ENCODE results near the gene ARL15.

Gene ARL15

DNA sequence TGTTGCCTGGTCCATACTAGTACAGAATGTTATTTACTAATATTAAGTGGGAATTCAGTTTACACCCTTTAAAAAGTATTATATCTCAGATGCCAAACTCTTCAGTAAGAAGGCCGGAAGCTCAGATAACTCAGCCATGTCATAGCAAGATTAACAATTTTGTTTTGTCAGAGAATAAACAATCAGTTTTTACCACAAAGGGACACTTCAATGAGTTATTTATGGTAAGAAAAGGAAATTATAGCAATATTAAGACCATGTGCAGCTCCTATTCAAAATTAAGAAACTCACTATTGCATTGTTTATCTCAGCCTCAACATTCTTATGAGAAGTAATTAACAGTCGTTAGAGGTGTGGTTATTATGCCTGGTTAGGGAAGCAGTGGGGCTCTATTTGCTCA is 13.1 kb upstream of the ARL15 start:
- Histone ChIP-seq H3K9me3 (ENCODE audit: low read depth, low read length) (no peaks in the 10 kb centered on the region), H3K36me3 (ENCODE audit: insufficient read depth, low read length) (no peaks in the 10 kb centered on the region), H3K27ac (no peak overlapping the region), H3K9ac (ENCODE audit: insufficient read length) (no peak overlapping the region), H3K4me3 (no peak overlapping the region)
- no peak for DNase-seq (ENCODE audit: low read depth, low spot score)
- TF ChIP-seq EZH2 (IDR thresholded peaks at IDR 0.05) = no peak
- no peak for TF ChIP-seq POLR2AphosphoS5 (IDR thresholded peaks at IDR 0.05; ENCODE audit: borderline replicate concordance, low read depth, low read length)
- no peak for TF ChIP-seq FOXP2 (optimal IDR thresholded peaks at IDR 0.05; ENCODE audit: control extremely low read depth, extremely low read length, insufficient read depth)

DNA sequence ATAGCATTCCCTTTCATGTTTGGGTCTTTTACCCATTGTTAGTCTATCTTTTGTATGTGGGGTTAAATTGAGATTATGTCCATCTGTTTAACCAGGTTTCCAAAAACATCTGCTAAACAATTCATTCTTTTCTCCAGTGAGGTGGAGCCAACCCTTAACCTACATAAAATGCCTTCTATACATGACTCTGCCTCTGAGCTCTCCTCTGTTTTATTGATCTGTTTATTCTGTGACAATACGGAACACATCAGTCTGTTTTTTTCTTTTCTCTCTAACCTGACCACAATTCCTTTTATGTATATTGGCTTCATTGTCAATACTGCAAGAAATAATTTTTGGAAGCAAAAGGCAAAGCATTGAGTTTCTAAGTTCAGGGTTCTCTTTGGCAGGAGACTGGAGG is 9.9 kb upstream of the ARL15 start:
- no peaks in the 10 kb centered on the region for H3K9me3 ChIP-seq (ENCODE audit: low read depth, low read length)
- no peak overlapping the region for H3K27ac ChIP-seq
- DNase-seq (ENCODE audit: low read depth, low spot score) = no peak
- no peaks in the 10 kb centered on the region for H3K36me3 ChIP-seq (ENCODE audit: insufficient read depth, low read length)
- H3K9ac ChIP-seq (ENCODE audit: insufficient read length) = no peak overlapping the region
- H3K4me3 ChIP-seq = no peak overlapping the region
- TF ChIP-seq POLR2AphosphoS5 (IDR thresholded peaks at IDR 0.05; ENCODE audit: borderline replicate concordance, low read depth, low read length) (no peak), EZH2 (IDR thresholded peaks at IDR 0.05) (no peak), FOXP2 (optimal IDR thresholded peaks at IDR 0.05; ENCODE audit: control extremely low read depth, extremely low read length, insufficient read depth) (no peak)

DNA sequence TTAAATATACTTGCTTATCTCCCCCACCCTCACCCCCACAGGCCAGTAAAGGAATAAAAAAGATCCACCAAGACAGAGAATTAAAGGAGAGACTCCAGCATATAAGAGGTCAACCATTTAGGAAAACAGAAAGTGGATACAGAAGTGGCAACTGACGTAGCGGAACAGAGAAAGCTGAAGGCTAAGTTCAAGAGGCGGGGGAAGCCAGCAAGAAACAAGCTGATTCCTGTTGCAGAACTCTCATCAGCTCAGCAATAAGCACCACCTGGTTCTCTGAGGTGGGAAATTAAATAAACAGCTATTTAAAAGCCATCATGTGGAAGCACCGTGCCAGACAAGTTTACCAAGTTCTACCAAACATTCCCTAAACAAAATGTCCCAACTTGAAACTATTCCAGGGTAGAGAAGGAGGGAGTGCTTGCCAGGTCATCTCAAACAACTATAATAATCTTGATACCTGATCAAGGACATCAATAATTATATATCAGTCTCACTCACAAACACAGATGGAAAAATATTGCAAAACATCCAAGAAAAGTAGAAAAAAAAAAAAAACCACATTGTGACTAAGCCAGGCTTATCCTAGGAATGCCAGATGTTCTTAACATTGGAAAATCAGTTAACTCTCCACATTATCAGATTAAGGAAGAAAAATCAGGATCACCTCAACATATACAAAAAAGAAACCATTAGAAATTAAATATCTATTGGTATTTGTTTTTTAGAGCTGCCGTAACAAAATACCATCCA is 7.3 kb upstream of the ARL15 start:
- Histone ChIP-seq H3K9ac (ENCODE audit: insufficient read length) (no peak overlapping the region), H3K27ac (no peak overlapping the region), H3K4me3 (no peak overlapping the region), H3K9me3 (ENCODE audit: low read depth, low read length) (no peaks in the 10 kb centered on the region), H3K36me3 (ENCODE audit: insufficient read depth, low read length) (no peaks in the 10 kb centered on the region)
- DNase-seq (ENCODE audit: low read depth, low spot score) = no peak
- no peak for TF ChIP-seq EZH2 (IDR thresholded peaks at IDR 0.05)

DNA sequence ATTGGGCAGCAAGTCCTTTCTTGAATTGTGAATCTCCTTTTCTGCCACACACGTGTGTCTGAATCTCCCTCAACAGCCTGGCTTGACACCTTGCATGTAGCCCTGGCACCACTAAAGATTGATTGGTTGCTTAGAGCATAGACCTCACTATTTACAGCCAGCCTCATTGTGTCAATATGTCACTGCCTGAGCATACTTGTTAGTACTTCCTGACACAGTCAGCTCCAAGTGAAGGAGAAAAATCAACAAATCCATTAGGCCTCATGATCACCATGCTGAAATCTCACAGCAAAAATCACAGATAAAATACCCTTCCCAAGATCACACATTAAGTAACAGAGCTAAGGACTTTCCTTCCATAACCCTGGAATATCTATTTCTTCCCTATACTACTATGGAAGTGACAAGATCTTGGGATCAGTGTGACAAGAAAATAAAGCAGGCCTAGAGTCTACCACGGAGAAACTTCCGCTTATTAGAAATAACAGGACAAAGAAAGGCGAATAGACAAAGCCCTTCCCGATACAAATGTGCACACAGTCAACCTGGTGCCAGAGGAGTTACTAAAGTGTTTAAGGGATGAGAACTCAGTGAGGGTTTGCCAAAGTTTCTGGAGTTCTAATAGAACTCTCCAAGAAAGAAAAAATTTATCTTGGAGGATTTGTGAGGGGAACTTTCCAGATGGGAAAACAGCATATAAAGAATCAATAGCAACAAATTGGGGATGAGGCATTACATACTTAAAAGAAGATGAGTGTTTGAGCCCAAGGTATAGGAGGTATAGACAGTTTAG is 5.6 kb upstream of the ARL15 start:
- Histone ChIP-seq H3K27ac (no peak overlapping the region), H3K9ac (ENCODE audit: insufficient read length) (no peak overlapping the region), H3K4me3 (no peak overlapping the region), H3K9me3 (ENCODE audit: low read depth, low read length) (no peaks in the 10 kb centered on the region), H3K36me3 (ENCODE audit: insufficient read depth, low read length) (no peaks in the 10 kb centered on the region)
- TF ChIP-seq EZH2 (IDR thresholded peaks at IDR 0.05) = no peak
- TF ChIP-seq POLR2AphosphoS5 (IDR thresholded peaks at IDR 0.05; ENCODE audit: borderline replicate concordance, low read depth, low read length) = no peak
- no peak for DNase-seq (ENCODE audit: low read depth, low spot score)

DNA sequence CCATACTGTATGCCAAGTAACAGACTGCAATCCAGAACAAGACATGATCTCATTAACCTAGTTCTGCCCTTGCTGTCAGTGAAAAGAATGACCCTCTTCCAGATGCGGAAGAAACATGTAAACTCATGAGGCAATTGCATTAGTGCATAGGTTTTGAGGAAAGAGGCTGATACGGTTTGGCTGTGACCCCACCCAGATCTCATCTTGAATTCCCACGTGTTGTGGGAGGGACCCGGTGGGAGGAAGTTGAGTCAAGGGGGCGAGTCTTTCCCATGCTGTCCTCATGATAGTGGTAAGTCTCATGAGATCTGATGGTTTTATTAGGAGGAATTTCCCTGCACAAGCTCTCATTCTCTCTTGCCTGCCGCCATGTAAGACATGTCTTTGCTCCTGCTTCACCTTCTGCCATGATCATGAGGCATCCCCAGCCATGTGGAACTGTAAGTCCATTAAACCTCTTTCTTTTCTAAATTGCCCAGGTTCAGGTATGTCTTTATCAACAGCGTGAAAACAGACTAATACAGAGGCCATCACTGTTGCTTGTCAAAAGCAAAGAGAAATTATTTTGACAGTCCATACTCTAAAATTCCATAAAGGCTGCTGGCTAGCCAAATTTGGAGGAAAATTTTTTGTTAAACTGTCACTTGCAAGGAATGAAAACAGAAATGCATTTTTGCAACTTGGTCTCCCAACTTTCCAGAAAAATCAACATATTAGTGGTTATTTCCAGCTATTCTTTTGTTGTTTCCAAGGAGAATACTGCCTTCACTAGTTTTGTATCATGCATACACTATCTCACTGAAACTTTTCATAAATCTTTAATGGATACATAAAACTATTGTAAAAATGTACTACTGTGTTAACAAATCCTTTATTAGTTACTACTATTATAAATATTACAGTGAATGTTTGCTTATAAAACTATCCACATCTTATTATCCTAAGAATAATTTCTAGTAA is 3.2 kb upstream of the ARL15 start:
- no peak overlapping the region for H3K9ac ChIP-seq (ENCODE audit: insufficient read length)
- H3K4me3 ChIP-seq = no peak overlapping the region
- TF ChIP-seq FOXP2 (optimal IDR thresholded peaks at IDR 0.05; ENCODE audit: control extremely low read depth, extremely low read length, insufficient read depth) (no peak), POLR2AphosphoS5 (IDR thresholded peaks at IDR 0.05; ENCODE audit: borderline replicate concordance, low read depth, low read length) (no peak), EZH2 (IDR thresholded peaks at IDR 0.05) (no peak)
- H3K27ac ChIP-seq = no peak overlapping the region
- H3K36me3 ChIP-seq (ENCODE audit: insufficient read depth, low read length) = no peaks in the 10 kb centered on the region
- H3K9me3 ChIP-seq (ENCODE audit: low read depth, low read length) = no peaks in the 10 kb centered on the region
- DNase-seq (ENCODE audit: low read depth, low spot score) = no peak

DNA sequence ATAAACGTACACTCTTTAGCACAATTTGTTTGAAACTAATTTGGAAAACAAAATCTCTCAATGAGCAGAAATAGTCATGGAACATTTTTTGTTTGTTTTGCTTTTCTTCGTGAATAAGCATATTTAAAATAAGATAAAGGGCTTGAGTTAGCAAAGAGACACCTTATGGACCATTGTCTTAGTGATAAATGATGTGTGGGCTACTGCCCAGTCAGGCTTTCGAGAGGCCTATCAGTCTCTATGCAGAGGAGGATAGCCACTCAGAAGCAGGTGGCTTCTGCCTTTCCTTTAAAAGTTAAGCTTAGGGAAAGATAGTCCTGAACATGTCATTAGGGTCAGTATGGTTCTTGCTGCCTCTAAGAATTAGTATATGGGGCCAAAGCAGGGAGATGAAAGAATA is 2.1 kb upstream of the ARL15 start:
- Histone ChIP-seq H3K9me3 (ENCODE audit: low read depth, low read length) (no peaks in the 10 kb centered on the region), H3K36me3 (ENCODE audit: insufficient read depth, low read length) (no peaks in the 10 kb centered on the region), H3K27ac (no peak overlapping the region), H3K9ac (ENCODE audit: insufficient read length) (no peak overlapping the region), H3K4me3 (no peak overlapping the region)
- no peak for DNase-seq (ENCODE audit: low read depth, low spot score)
- TF ChIP-seq EZH2 (IDR thresholded peaks at IDR 0.05) = no peak
- no peak for TF ChIP-seq FOXP2 (optimal IDR thresholded peaks at IDR 0.05; ENCODE audit: control extremely low read depth, extremely low read length, insufficient read depth)
- no peak for TF ChIP-seq POLR2AphosphoS5 (IDR thresholded peaks at IDR 0.05; ENCODE audit: borderline replicate concordance, low read depth, low read length)

DNA sequence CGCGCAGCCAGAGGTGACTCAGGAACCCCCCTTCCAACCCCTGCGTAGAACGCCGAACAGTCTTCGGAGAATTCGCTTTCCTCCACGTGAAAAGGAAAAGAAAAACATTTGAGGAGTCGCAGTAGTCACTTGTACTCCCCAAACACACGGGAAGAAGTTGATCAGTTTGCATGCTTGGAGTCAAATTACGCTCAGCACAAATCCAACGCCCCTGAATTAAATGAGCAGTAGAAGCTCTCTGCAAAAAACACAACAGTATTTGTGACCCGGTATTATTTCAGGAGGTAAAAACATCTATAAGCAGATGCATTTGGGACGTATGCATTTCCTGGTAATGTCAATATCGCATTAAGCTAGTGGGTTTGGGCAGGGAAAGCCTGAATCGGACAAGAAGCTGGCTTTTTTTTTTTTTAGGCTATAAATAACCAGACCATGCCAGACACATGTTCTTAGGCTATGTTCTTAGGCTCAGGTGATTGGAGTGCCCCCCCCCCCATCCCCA is 854 bp upstream of the ARL15 start:
- no peak for DNase-seq (ENCODE audit: low read depth, low spot score)
- TF ChIP-seq FOXP2 (optimal IDR thresholded peaks at IDR 0.05; ENCODE audit: control extremely low read depth, extremely low read length, insufficient read depth) (no peak), EZH2 (IDR thresholded peaks at IDR 0.05) (no peak), POLR2AphosphoS5 (IDR thresholded peaks at IDR 0.05; ENCODE audit: borderline replicate concordance, low read depth, low read length) (no peak)
- Histone ChIP-seq H3K36me3 (ENCODE audit: insufficient read depth, low read length) (no peaks in the 10 kb centered on the region), H3K27ac (peak overlapping the region; percentile 34; the same call in 1 of the 2 replicates), H3K9me3 (ENCODE audit: low read depth, low read length) (no peaks in the 10 kb centered on the region), H3K4me3 (peak overlapping the region; percentile 87), H3K9ac (ENCODE audit: insufficient read length) (peak overlapping the region; percentile 80)
